GM12864 (cell line): Measurements from ENCODE around the gene L3MBTL3.

Source experiments
- DNase-seq: peaks from one replicate; pipeline ENCODE4 v3.0.0-alpha.2; 2011; ENCODE audit warnings: low read depth
- H3K4me3 ChIP-seq: 2 replicates; pipeline ENCODE4 v1.5.1; 2011; ENCODE audit warnings: mild to moderate bottlenecking, low read depth, low read length, control low read depth
- CTCF ChIP-seq: IDR thresholded peaks from 2 replicates; pipeline ENCODE4 v1.5.1; 2011; ENCODE audit warnings: low read depth, mild to moderate bottlenecking, moderate library complexity, low read length, control low read depth, inconsistent platforms; ENCODE audit errors: missing control alignments

L3MBTL3 gene

DNA sequence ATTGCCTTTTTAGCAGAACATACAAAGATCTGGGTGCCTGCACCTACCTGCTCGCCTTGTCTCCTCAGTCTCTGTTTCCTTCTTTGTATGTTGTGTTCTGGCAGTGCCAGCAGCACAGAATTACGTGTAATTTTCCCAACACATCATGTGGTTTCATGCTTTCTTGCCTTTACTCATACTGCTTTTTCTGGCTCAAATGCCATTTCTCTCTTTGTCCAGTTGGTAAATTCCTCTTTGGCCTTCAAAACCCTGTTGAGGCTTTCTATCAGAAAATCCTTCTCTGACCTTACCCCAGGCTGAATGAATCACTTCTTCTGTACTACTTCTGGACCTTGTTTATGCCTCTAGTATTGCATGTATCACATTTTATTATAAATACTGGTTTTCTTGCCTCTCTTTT lies 31.8 kb downstream of the L3MBTL3 start:
- TF ChIP-seq CTCF: no peak
- no peak for DNase-seq
- no peak overlapping the region for H3K4me3 ChIP-seq

- no peak overlapping the region for H3K4me3 ChIP-seq
- TF ChIP-seq CTCF: no peak
- no peak for DNase-seq
Observed at GRCh38 chr6:130054725-130055124, 36.3 kb downstream of the L3MBTL3 start.

GRCh38 chr6:130055271-130055670 lies 36.9 kb downstream of the L3MBTL3 start:
- no peak overlapping the region for H3K4me3 ChIP-seq
- TF ChIP-seq CTCF: no peak
- no peak for DNase-seq

DNA sequence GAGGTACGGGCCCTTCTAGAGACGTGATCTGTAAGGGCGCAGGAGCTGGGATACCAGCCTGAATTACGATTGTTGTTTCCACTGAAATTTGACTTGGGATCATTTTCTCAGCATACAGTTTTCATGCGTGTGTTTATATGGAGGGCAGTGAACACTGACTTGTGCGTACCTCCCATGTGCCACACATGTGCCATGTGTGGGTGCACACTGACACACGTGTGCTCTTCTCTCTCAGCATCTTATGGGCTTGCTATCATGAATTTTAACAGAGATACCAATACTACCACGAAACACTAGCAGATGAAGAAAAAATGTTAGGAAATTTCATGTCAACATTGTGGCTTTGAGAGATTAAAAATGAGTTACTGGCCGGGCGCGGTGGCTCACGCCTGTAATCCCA lies 39.1 kb downstream of the L3MBTL3 start:
- TF ChIP-seq CTCF: no peak

DNA sequence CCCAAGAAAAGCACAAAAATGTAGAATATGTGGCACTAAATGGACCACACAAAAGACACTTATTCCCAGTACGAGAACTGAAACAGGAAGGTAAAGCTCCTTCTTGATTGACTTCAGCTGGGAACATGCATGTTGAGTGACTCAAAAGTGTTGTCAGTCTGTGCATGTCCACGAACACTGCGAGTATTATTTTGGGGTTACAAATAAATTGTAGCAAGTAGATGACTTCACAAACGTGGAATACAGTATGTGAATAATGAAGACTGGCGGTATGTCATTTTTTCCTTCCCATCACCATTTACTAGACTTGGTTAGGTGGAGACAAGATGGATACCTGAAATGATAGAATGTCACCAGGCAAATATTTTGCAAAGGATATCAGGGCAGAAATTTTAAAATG lies 45.4 kb downstream of the L3MBTL3 start:
- no peak overlapping the region for H3K4me3 ChIP-seq
- no peak for DNase-seq

More for the DNA sequence above, 39.1 kb downstream of the L3MBTL3 start:
- no peak for DNase-seq
- no peak overlapping the region for H3K4me3 ChIP-seq

GRCh38 chr6:130065609-130066156 lies 47.3 kb downstream of the L3MBTL3 start:
- TF ChIP-seq CTCF: no peak
- no peak overlapping the region for H3K4me3 ChIP-seq
- DNase-seq: no peak

More for the DNA sequence above, 45.4 kb downstream of the L3MBTL3 start:
- TF ChIP-seq CTCF: no peak

GRCh38 chr6:130069485-130069884 lies 51.1 kb downstream of the L3MBTL3 start:
- H3K4me3 ChIP-seq: no peak overlapping the region
- no peak for TF ChIP-seq CTCF
- no peak for DNase-seq
